CD14-positive monocyte (primary cell): Measurements from ENCODE around the gene MUC5B. TPM values are rescaled to one million over a fixed set of nuclear protein-coding genes. Genes with fewer than 3 reads are reported as not detected.

ENCODE experiments used
- DNase-seq, 3 donors: peaks; one replicate each; pipeline ENCODE4 v3.0.0-alpha.2; 2011 to 2022
- H2AFZ ChIP-seq: 2 replicates; pipeline ENCODE4 v1.6.0; 2012; ENCODE audit warnings: mild to moderate bottlenecking, low read depth, low read length, inconsistent platforms; ENCODE audit not compliant: insufficient read depth, poor library complexity, severe bottlenecking
- H3K27ac ChIP-seq, 2 donors: 1 replicate in 1 of 2; 2 replicates in 1 of 2; pipeline ENCODE4 v1.5.1; 2012 to 2013; ENCODE audit warnings: low read length in 2 of 2, control low read depth in 1 of 2, inconsistent platforms in 1 of 2, low read depth in 1 of 2, mild to moderate bottlenecking in 1 of 2
- H3K27me3 ChIP-seq, 2 donors: one replicate each; pipeline versions ENCODE4 v1.6.0 to v1.6.1; 2011 to 2013; ENCODE audit warnings: low read length in 2 of 2; ENCODE audit not compliant: control insufficient read depth in 2 of 2, insufficient read depth in 2 of 2
- H3K36me3 ChIP-seq, 2 donors: replicated peaks in 1 of 2; 1 replicate in 1 of 2; 2 replicates in 1 of 2; pipeline versions ENCODE4 v1.5.1 to v1.6.1; 2012 to 2013; ENCODE audit warnings: low read length in 2 of 2, control low read depth in 1 of 2, inconsistent platforms in 1 of 2, mild to moderate bottlenecking in 1 of 2; ENCODE audit not compliant: insufficient read depth in 2 of 2, control insufficient read depth in 1 of 2
- H3K4me1 ChIP-seq, 2 donors: 1 replicate in 1 of 2; 2 replicates in 1 of 2; pipeline versions ENCODE4 v1.5.1 to v1.6.1; 2012 to 2013; ENCODE audit warnings: low read length in 2 of 2, control low read depth in 1 of 2, inconsistent platforms in 1 of 2, mild to moderate bottlenecking in 1 of 2, moderate library complexity in 1 of 2; ENCODE audit not compliant: insufficient read depth in 2 of 2, control insufficient read depth in 1 of 2
- H3K4me2 ChIP-seq: replicated peaks from 2 replicates; pipeline ENCODE3; 2012; ENCODE audit warnings: low read length, moderate library complexity, mild to moderate bottlenecking; ENCODE audit not compliant: poor library complexity, severe bottlenecking; ENCODE audit errors: extremely low read depth
- H3K4me3 ChIP-seq, 3 experiments: fragments of 200-600 bp in 1 of 3; sonication (generic) in 1 of 3; replicated peaks in 1 of 3; 1 replicate in 2 of 3; 2 replicates in 1 of 3; pipeline ENCODE4 v1.5.1; 2011 to 2013; ENCODE audit warnings: low read length in 3 of 3, mild to moderate bottlenecking in 3 of 3, control low read depth in 2 of 3, low read depth in 2 of 3, inconsistent platforms in 1 of 3, moderate library complexity in 1 of 3
- H3K79me2 ChIP-seq: 2 replicates; pipeline ENCODE4 v1.6.0; 2012; ENCODE audit warnings: mild to moderate bottlenecking, control low read depth, inconsistent platforms, low read length, moderate library complexity; ENCODE audit not compliant: insufficient read depth
- H3K9ac ChIP-seq: 2 replicates; pipeline ENCODE4 v1.6.0; 2017; ENCODE audit warnings: low read length, mild to moderate bottlenecking; ENCODE audit not compliant: insufficient read depth, poor library complexity, severe bottlenecking
- H3K9me3 ChIP-seq, 2 donors: replicated peaks in 1 of 2; 1 replicate in 1 of 2; 2 replicates in 1 of 2; pipeline versions ENCODE4 v1.5.1 to v1.6.1; 2012 to 2013; ENCODE audit warnings: low read length in 2 of 2, control low read depth in 1 of 2; ENCODE audit not compliant: control insufficient read depth in 1 of 2, insufficient read depth in 1 of 2
- H4K20me1 ChIP-seq: 2 replicates; pipeline ENCODE4 v1.6.0; 2012; ENCODE audit warnings: mild to moderate bottlenecking, low read length, control low read depth, moderate library complexity; ENCODE audit not compliant: insufficient read depth
- H3K27ac Mint-ChIP-seq, 7 donors: one replicate each; pipeline ENCODE4 v1.8.0; 2020; ENCODE audit warnings: mild to moderate bottlenecking in 7 of 7, mixed read lengths in 7 of 7, moderate library complexity in 6 of 7, inconsistent platforms in 2 of 7
- H3K27me3 Mint-ChIP-seq, 3 donors: one replicate each; pipeline ENCODE4 v1.8.0; 2021 to 2022; ENCODE audit warnings: low read depth in 3 of 3, mild to moderate bottlenecking in 3 of 3, mixed read lengths in 3 of 3, moderate library complexity in 3 of 3, inconsistent platforms in 1 of 3
- H3K36me3 Mint-ChIP-seq, 2 donors: one replicate each; pipeline ENCODE4 v1.8.0; 2020; ENCODE audit warnings: mixed read lengths in 2 of 2, inconsistent platforms in 1 of 2, mild to moderate bottlenecking in 1 of 2
- H3K4me1 Mint-ChIP-seq: one replicate; pipeline ENCODE4 v1.8.0; 2020; ENCODE audit warnings: mild to moderate bottlenecking, mixed read lengths
- H3K4me3 Mint-ChIP-seq, 2 donors: one replicate each; pipeline ENCODE4 v1.8.0; 2020; ENCODE audit warnings: mild to moderate bottlenecking in 2 of 2, mixed read lengths in 2 of 2, moderate library complexity in 1 of 2
- H3K9me3 Mint-ChIP-seq, 7 donors: one replicate each; pipeline ENCODE4 v1.8.0; 2020 to 2022; ENCODE audit warnings: mixed read lengths in 7 of 7, mild to moderate bottlenecking in 6 of 7, moderate library complexity in 6 of 7, inconsistent platforms in 2 of 7
- WGBS: methylation state at CpG from one replicate; pipeline ENCODE4 v1.1.5; 2013; ENCODE audit warnings: missing lambda C conversion rate; ENCODE audit not compliant: insufficient coverage; 5-methylcytosine and 5-hydroxymethylcytosine counted together
- intact Hi-C, 2 donors: fragments of 100-400 bp; cut with micrococcal nuclease; formaldehyde crosslinking; loops; one replicate each; pipeline versions ENCODE4 v1.15.0 to v1.15.1; 2023
- polyA plus RNA-seq, 3 donors: library from polyadenylated mRNA; depleted of rRNA in 1 of 3; unstranded in 2 of 3; stranded (reverse) in 1 of 3; fragments of 300-500 nt in 2 of 3; fragments of >200 nt in 1 of 3; fragmentation: Illumina TruSeq in 2 of 3; gene quantifications; 1 replicate in 2 of 3; 2 replicates in 1 of 3; pipeline ENCODE4 v1.2.3, GENCODE V29; 2012 to 2021
- small RNA-seq: library from RNA; depleted of rRNA; stranded (forward); fragments of <200 nt; gene quantifications from one replicate; pipeline ENCODE3, GENCODE V24; 2012; ENCODE audit warnings: low read depth; ENCODE audit not compliant: insufficient read length
- TF ChIP-seq, protein P1 (sequence below): fragments of 200-600 bp; IDR thresholded peaks from one replicate; pipeline ENCODE4 v1.8.0; 2022; ENCODE audit warnings: antibody characterized with exemption, mild to moderate bottlenecking

MUC5B gene
- polyA plus RNA-seq, 3 donors, result not detected

DNA sequence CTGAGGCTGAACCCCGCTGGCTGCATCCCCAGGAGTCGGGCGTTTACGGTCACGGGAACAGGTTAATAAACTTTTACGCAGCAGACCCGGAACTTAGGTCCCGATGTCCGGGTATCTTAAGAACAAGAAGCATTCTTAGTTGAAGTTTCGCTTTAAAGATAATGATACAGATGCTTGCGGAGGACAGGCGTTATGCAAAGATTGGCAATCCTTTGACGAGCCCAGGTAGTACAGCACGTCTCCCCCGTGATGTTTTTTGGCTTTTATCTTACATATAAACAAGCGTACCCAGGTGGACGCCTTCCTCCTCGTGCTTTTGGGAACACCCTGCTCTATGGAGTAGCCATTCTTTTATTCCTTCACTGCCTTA, 87.4 kb downstream of the MUC5B start:
- Histone ChIP-seq H3K79me2 (peaks cover 41% of the 10 kb centered on the region), H3K9me3 (peaks cover 4 to 8% of the 10 kb centered on the region in 2 donors), H3K27ac (peak overlapping the region; percentile 92), H3K4me1 (peaks cover 51 to 53% of the 10 kb centered on the region in 2 donors), H4K20me1 (peaks cover 38% of the 10 kb centered on the region), H2AFZ (peak overlapping the region; percentile 89), H3K4me3 (peak overlapping the region; percentile 7 to 81 (median 47)), H3K4me2 (peak overlapping the region; percentile 74), H3K36me3 (peaks cover 6 to 12% of the 10 kb centered on the region in 2 donors), H3K9ac (peak overlapping the region; percentile 87), H3K27me3 (no peaks in the 10 kb centered on the region)
- Mint-ChIP-seq H3K27me3 (peaks cover 0 to 4% (median 4%) of the 10 kb centered on the region in 3 donors), H3K4me3 (peak overlapping the region; percentile 76 to 82), H3K9me3 (peaks cover 6 to 18% (median 14%) of the 10 kb centered on the region in 7 donors), H3K27ac (peak overlapping the region; percentile 89 to 97 (median 92)), H3K4me1 (peaks cover 45% of the 10 kb centered on the region), H3K36me3 (peaks cover 13 to 34% of the 10 kb centered on the region in 2 donors)
- intact Hi-C loops, result loop anchor here in 1 of 2 donors (2.0 to 5.0 kb wide), 2 partner anchors 24 to 262 kb away; partner anchors contain the start of gene DUSP8
- TF ChIP-seq, protein P1, sequence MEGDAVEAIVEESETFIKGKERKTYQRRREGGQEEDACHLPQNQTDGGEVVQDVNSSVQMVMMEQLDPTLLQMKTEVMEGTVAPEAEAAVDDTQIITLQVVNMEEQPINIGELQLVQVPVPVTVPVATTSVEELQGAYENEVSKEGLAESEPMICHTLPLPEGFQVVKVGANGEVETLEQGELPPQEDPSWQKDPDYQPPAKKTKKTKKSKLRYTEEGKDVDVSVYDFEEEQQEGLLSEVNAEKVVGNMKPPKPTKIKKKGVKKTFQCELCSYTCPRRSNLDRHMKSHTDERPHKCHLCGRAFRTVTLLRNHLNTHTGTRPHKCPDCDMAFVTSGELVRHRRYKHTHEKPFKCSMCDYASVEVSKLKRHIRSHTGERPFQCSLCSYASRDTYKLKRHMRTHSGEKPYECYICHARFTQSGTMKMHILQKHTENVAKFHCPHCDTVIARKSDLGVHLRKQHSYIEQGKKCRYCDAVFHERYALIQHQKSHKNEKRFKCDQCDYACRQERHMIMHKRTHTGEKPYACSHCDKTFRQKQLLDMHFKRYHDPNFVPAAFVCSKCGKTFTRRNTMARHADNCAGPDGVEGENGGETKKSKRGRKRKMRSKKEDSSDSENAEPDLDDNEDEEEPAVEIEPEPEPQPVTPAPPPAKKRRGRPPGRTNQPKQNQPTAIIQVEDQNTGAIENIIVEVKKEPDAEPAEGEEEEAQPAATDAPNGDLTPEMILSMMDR, result no peak
- DNase-seq, result no peak
- WGBS, result 82% methylated on average over 16 of the region's 18 CpGs

DNA sequence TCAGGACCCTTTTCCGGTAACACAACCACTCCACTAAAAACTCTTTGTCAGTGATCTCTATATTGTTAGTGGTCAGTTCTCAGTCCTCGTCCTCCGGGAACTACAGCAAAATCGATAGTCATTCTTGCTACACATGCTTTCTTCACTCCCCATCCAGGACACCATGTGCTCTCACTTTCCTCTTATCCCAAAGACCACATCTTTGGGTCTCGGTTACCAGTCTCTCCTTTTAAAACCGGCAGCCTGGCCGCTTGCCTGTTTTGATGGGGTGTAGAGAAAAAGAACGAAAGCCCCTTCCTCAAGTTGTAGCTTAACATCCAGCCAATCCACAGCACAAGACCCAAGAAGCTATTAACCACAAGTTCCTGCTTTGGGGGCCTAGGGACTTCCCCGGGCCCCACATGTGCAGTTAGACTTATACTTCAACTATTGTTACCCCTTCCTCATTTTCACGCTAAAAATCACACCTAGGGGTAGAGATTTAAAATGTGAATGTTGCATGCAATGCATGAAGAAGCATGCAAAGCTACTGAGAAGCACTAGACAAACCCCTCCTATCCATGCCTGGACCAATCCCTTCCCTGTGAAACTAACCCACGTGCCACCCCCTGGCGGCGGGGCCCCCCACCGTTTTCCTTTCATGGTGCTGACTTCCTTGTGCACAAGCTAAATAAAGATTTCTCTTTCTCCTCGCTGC, 88.1 kb downstream of the MUC5B start:
- Mint-ChIP-seq H3K4me3 (peak overlapping the region; percentile 76 to 82), H3K4me1 (peaks cover 42% of the 10 kb centered on the region), H3K27ac (peak overlapping the region; percentile 89 to 97 (median 92)), H3K9me3 (peaks cover 6 to 18% (median 14%) of the 10 kb centered on the region in 7 donors), H3K36me3 (peaks cover 13 to 29% of the 10 kb centered on the region in 2 donors), H3K27me3 (peaks cover 0 to 5% (median 4%) of the 10 kb centered on the region in 3 donors)
- peak; percentile 47 to 82 (median 79) for DNase-seq
- Histone ChIP-seq H3K9ac (no peak overlapping the region), H3K4me3 (peak overlapping the region in 2 of 3 experiments; percentile 47 to 81), H3K4me1 (peaks cover 51 to 53% of the 10 kb centered on the region in 2 donors), H4K20me1 (peaks cover 32% of the 10 kb centered on the region), H3K9me3 (peaks cover 4 to 8% of the 10 kb centered on the region in 2 donors), H3K27ac (peak overlapping the region; percentile 92), H3K27me3 (no peaks in the 10 kb centered on the region), H3K36me3 (peaks cover under 1 to 5% of the 10 kb centered on the region in 2 donors), H3K4me2 (peak overlapping the region; percentile 74), H3K79me2 (peaks cover 35% of the 10 kb centered on the region), H2AFZ (peak overlapping the region; percentile 89)
- intact Hi-C loops, result loop anchor here in 1 of 2 donors (2.0 to 5.0 kb wide), 2 partner anchors 24 to 261 kb away; partner anchors contain the start of gene DUSP8
- WGBS, result 16% methylated on average over 5 of the region's 15 CpGs
- TF ChIP-seq, protein P1, result peak; percentile 19

Small RNA genes lying within 50 kb of the gene (small RNA-seq; reads per million reads assigned to genes)
- gene MIR6744, result not detected

Other genes with a start within 250 kb of the MUC5B start
- gene MUC6, start 186.3 kb upstream of the MUC5B start, polyA plus RNA-seq, result not detected
- gene MUC2, start 148.2 kb upstream of the MUC5B start, polyA plus RNA-seq, result not detected
- not detected for gene MUC5AC, start 65.1 kb upstream of the MUC5B start, polyA plus RNA-seq
- 10 to 100 TPM; 67.9 to 72.1 (median 71.7) TPM for gene TOLLIP, start 86.6 kb downstream of the MUC5B start, polyA plus RNA-seq
- gene BRSK2, start 166.9 kb downstream of the MUC5B start, polyA plus RNA-seq, result under 1 TPM in 1 of 3 donors, not detected in 2; 0.13 TPM